MM.1S (cell line): ENCODE data around the gene AHNAK.

Experiments used
- DNase-seq: peaks from one replicate; pipeline ENCODE4 v3.0.0-alpha.2; 2015
- H2AFZ ChIP-seq: fragments of 300-600 bp; sonication (generic); 2 replicates; pipeline ENCODE4 v1.6.0; 2016; ENCODE audit warnings: antibody characterized with exemption, low read length
- H3F3A ChIP-seq: fragments of 300-600 bp; sonication (generic); 2 replicates; pipeline ENCODE4 v1.6.1; 2016; ENCODE audit warnings: mild to moderate bottlenecking, antibody characterized with exemption, low read length, moderate library complexity, mixed read lengths; ENCODE audit not compliant: insufficient read depth
- H3K27ac ChIP-seq: fragments of 300-600 bp; sonication (generic); 2 replicates; pipeline ENCODE4 v1.5.1; 2016; ENCODE audit warnings: mild to moderate bottlenecking, low read length
- H3K27me3 ChIP-seq: fragments of 300-600 bp; sonication (generic); replicated peaks from 2 replicates; pipeline ENCODE4 v1.6.0; 2016; ENCODE audit warnings: low read length; ENCODE audit not compliant: insufficient read depth
- H3K36me3 ChIP-seq: fragments of 300-600 bp; sonication (generic); replicated peaks from 2 replicates; pipeline ENCODE4 v1.6.1; 2016; ENCODE audit warnings: mild to moderate bottlenecking, low read length, mixed read lengths; ENCODE audit not compliant: insufficient read depth
- H3K4me1 ChIP-seq: fragments of 300-600 bp; sonication (generic); 2 replicates; pipeline ENCODE4 v1.6.1; 2016; ENCODE audit warnings: low read length, mixed read lengths
- H3K4me2 ChIP-seq: fragments of 300-600 bp; sonication (generic); 2 replicates; pipeline ENCODE4 v1.6.0; 2016; ENCODE audit warnings: low read depth, low read length
- H3K4me3 ChIP-seq: fragments of 300-600 bp; sonication (generic); 2 replicates; pipeline ENCODE4 v1.5.1; 2016; ENCODE audit warnings: low read length, mixed read lengths
- H3K79me2 ChIP-seq: fragments of 300-600 bp; sonication (generic); 2 replicates; pipeline ENCODE4 v1.6.1; 2016; ENCODE audit warnings: mixed run types, low read length, mixed read lengths
- H3K9ac ChIP-seq: fragments of 300-600 bp; sonication (generic); 2 replicates; pipeline ENCODE4 v1.6.1; 2016; ENCODE audit warnings: low read length, mixed read lengths
- H3K9me2 ChIP-seq: fragments of 300-600 bp; sonication (generic); replicated peaks from 2 replicates; pipeline ENCODE4 v1.6.1; 2016; ENCODE audit warnings: mild to moderate bottlenecking, low read length, mixed read lengths; ENCODE audit not compliant: insufficient read depth
- H3K9me3 ChIP-seq: fragments of 300-600 bp; sonication (generic); replicated peaks from 2 replicates; pipeline ENCODE4 v1.6.1; 2016; ENCODE audit warnings: mild to moderate bottlenecking, low read length, mixed read lengths; ENCODE audit not compliant: insufficient read depth
- H4K20me1 ChIP-seq: fragments of 300-600 bp; sonication (generic); 2 replicates; pipeline ENCODE4 v1.6.1; 2016; ENCODE audit warnings: mild to moderate bottlenecking, low read length, moderate library complexity, mixed read lengths; ENCODE audit not compliant: insufficient read depth
- CTCF ChIP-seq: fragments of 300-600 bp; sonication (generic); IDR thresholded peaks from 2 replicates; pipeline ENCODE4 v1.5.1; 2016; ENCODE audit warnings: antibody characterized with exemption, low read length, mixed read lengths
- EZH2 ChIP-seq: fragments of 300-600 bp; sonication (generic); optimal IDR thresholded peaks from 2 replicates; pipeline ENCODE3; 2017; ENCODE audit warnings: low read depth, mild to moderate bottlenecking, antibody characterized with exemption, low read length, mixed read lengths
- EZH2phosphoT487 ChIP-seq: fragments of 300-600 bp; sonication (generic); IDR thresholded peaks from 2 replicates; pipeline ENCODE4 v1.6.1; 2018; ENCODE audit warnings: antibody characterized with exemption, low read length

The AHNAK gene

GRCh38 chr11:62406034-62406433 is 140.6 kb downstream of the AHNAK start:
- Histone ChIP-seq H3K9me3 (no peaks in the 10 kb centered on the region), H3K4me1 (no peaks in the 10 kb centered on the region), H3K4me2 (no peak overlapping the region), H3K4me3 (no peak overlapping the region), H3K9ac (no peak overlapping the region), H3K36me3 (no peaks in the 10 kb centered on the region), H4K20me1 (no peaks in the 10 kb centered on the region), H3K27ac (no peak overlapping the region), H2AFZ (no peak overlapping the region), H3K79me2 (no peaks in the 10 kb centered on the region), H3F3A (no peaks in the 10 kb centered on the region), H3K27me3 (peaks cover 8% of the 10 kb centered on the region; the same call in 1 of the 2 replicates), H3K9me2 (no peaks in the 10 kb centered on the region)
- TF ChIP-seq CTCF (no peak), EZH2phosphoT487 (no peak), EZH2 (no peak)
- DNase-seq = no peak

GRCh38 chr11:62404901-62405300 is 141.7 kb downstream of the AHNAK start:
- H3K27me3 ChIP-seq = peaks cover 8% of the 10 kb centered on the region; the same call in 1 of the 2 replicates
- no peak overlapping the region for H3K27ac ChIP-seq
- no peaks in the 10 kb centered on the region for H3K9me3 ChIP-seq
- H3K4me1 ChIP-seq = no peaks in the 10 kb centered on the region
- no peaks in the 10 kb centered on the region for H3K9me2 ChIP-seq
- H3K4me2 ChIP-seq = no peak overlapping the region
- no peak overlapping the region for H3K4me3 ChIP-seq
- H4K20me1 ChIP-seq = no peaks in the 10 kb centered on the region
- H3K36me3 ChIP-seq = no peaks in the 10 kb centered on the region
- H3K79me2 ChIP-seq = no peaks in the 10 kb centered on the region
- H3F3A ChIP-seq = no peaks in the 10 kb centered on the region
- DNase-seq = no peak
- no peak overlapping the region for H3K9ac ChIP-seq
- H2AFZ ChIP-seq = no peak overlapping the region
- TF ChIP-seq EZH2 (no peak), CTCF (no peak), EZH2phosphoT487 (no peak)

- Histone ChIP-seq H3K9me3 (no peaks in the 10 kb centered on the region), H3K9ac (no peak overlapping the region), H3K4me1 (no peaks in the 10 kb centered on the region), H3K27me3 (peaks cover 8% of the 10 kb centered on the region; the same call in 1 of the 2 replicates), H3K27ac (no peak overlapping the region), H3K79me2 (no peaks in the 10 kb centered on the region), H3F3A (no peaks in the 10 kb centered on the region), H3K36me3 (no peaks in the 10 kb centered on the region), H2AFZ (no peak overlapping the region), H3K4me3 (no peak overlapping the region), H3K4me2 (no peak overlapping the region), H3K9me2 (no peaks in the 10 kb centered on the region), H4K20me1 (no peaks in the 10 kb centered on the region)
- no peak for TF ChIP-seq CTCF
- TF ChIP-seq EZH2phosphoT487 = no peak
- no peak for TF ChIP-seq EZH2
- DNase-seq = no peak
Measured at GRCh38 chr11:62404435-62404834, 142.2 kb downstream of the AHNAK start.
